H1 (cell line): ENCODE measurements around the gene PAK5. TPM values are rescaled to one million over a fixed set of nuclear protein-coding genes. Genes with fewer than 3 reads are reported as not detected.

ENCODE experiments used
- CTCF ChIA-PET: fragments of 300-600 bp; sonication (Branson Sonifier 250); formaldehyde crosslinking; loops from one replicate; lab custom pipeline; 2021; ENCODE audit not compliant: partially characterized antibody; lab: Charles Lee
- POLR2A ChIA-PET: fragments of 300-600 bp; sonication (Branson Sonifier 250); formaldehyde crosslinking; loops from one replicate; lab custom pipeline; 2021; ENCODE audit warnings: inconsistent platforms; ENCODE audit not compliant: partially characterized antibody; lab: Charles Lee
- DNase-seq, 2 experiments: peaks; one replicate each; pipeline versions ENCODE4 v3.0.0 to v3.0.0-alpha.2; 2010 to 2022; ENCODE audit warnings: low spot score in 2 of 2, low read depth in 1 of 2, mixed read lengths in 1 of 2
- FAIRE-seq: peaks from 2 replicates; lab custom pipeline; 2011; peaks lifted over from hg19 to GRCh38; lab: Jason Lieb, UNC
- H2AFZ ChIP-seq: 2 replicates; pipeline ENCODE4 v1.8.1; 2012; ENCODE audit warnings: low read length, inconsistent platforms
- H2AK5ac ChIP-seq: 2 replicates; pipeline ENCODE4 v1.6.1; 2013; ENCODE audit warnings: low read depth, low read length
- H2BK120ac ChIP-seq: replicated peaks from 2 replicates; pipeline ENCODE3; 2013; ENCODE audit warnings: low read depth, low read length, inconsistent platforms
- H2BK12ac ChIP-seq: 2 replicates; pipeline ENCODE4 v1.6.1; 2013; ENCODE audit warnings: low read depth, low read length
- H2BK15ac ChIP-seq: 2 replicates; pipeline ENCODE4 v1.6.1; 2013; ENCODE audit warnings: low read length
- H2BK20ac ChIP-seq: 2 replicates; pipeline ENCODE4 v1.6.1; 2013; ENCODE audit warnings: low read length
- H2BK5ac ChIP-seq: 2 replicates; pipeline ENCODE4 v1.6.1; 2013; ENCODE audit warnings: low read depth, low read length
- H3K14ac ChIP-seq: 2 replicates; pipeline ENCODE4 v1.6.1; 2013; ENCODE audit warnings: inconsistent platforms; ENCODE audit not compliant: insufficient read length
- H3K18ac ChIP-seq: 2 replicates; pipeline ENCODE4 v1.6.1; 2013; ENCODE audit warnings: low read length; ENCODE audit errors: extremely low read depth
- H3K23ac ChIP-seq: 2 replicates; pipeline ENCODE4 v1.6.1; 2013; ENCODE audit warnings: inconsistent platforms; ENCODE audit not compliant: insufficient read length
- H3K23me2 ChIP-seq: 2 replicates; pipeline ENCODE4 v1.6.1; 2013; ENCODE audit warnings: low read depth, low read length
- H3K27ac ChIP-seq: 2 replicates; pipeline ENCODE4 v1.6.1; 2011; ENCODE audit warnings: low read depth, low read length, inconsistent platforms
- H3K27me3 ChIP-seq, 4 experiments: replicated peaks in 1 of 4; 1 replicate in 1 of 4; 2 replicates in 3 of 4; pipeline versions ENCODE4 v1.6.1 to v1.8.1; 2011 to 2013; ENCODE audit warnings: low read length in 3 of 4, mild to moderate bottlenecking in 3 of 4, inconsistent platforms in 2 of 4, mixed read lengths in 2 of 4, moderate library complexity in 1 of 4; ENCODE audit not compliant: control insufficient read depth in 3 of 4, insufficient read depth in 3 of 4; ENCODE audit errors: extremely low read depth in 1 of 4
- H3K36me3 ChIP-seq, 4 experiments: 2 replicates each; pipeline versions ENCODE4 v1.6.1 to v1.8.1; 2011 to 2013; ENCODE audit warnings: mild to moderate bottlenecking in 4 of 4, low read length in 3 of 4, moderate library complexity in 2 of 4, control low read depth in 1 of 4, inconsistent platforms in 1 of 4; ENCODE audit not compliant: insufficient read depth in 4 of 4, control insufficient read depth in 2 of 4
- H3K4ac ChIP-seq: replicated peaks from 2 replicates; pipeline ENCODE3; 2013; ENCODE audit warnings: low read length, low read depth, mixed read lengths, inconsistent platforms; ENCODE audit not compliant: insufficient read length
- H3K4me1 ChIP-seq, 4 experiments: replicated peaks in 1 of 4; 1 replicate in 1 of 4; 2 replicates in 3 of 4; pipeline versions ENCODE4 v1.6.1 to v1.8.1; 2011 to 2013; ENCODE audit warnings: low read length in 3 of 4, inconsistent platforms in 2 of 4, mixed read lengths in 1 of 4; ENCODE audit not compliant: insufficient read depth in 4 of 4, control insufficient read depth in 3 of 4
- H3K4me2 ChIP-seq, 2 experiments: 2 replicates each; pipeline versions ENCODE4 v1.6.1 to v1.8.1; 2011 to 2013; ENCODE audit warnings: low read depth in 2 of 2, low read length in 2 of 2, control low read depth in 1 of 2, inconsistent platforms in 1 of 2, mild to moderate bottlenecking in 1 of 2; ENCODE audit not compliant: insufficient read depth in 1 of 2
- H3K4me3 ChIP-seq, 4 experiments: fragments of 200-600, 300-600 bp in 1 of 4; sonication (generic), shearing (Covaris generic), sonication (Bioruptor Twin) in 1 of 4; 2 replicates each; pipeline versions ENCODE4 v1.5.1 to v1.8.1; 2011 to 2016; ENCODE audit warnings: low read length in 4 of 4, low read depth in 3 of 4, control low read depth in 2 of 4, inconsistent platforms in 2 of 4, mild to moderate bottlenecking in 2 of 4, mixed read lengths in 1 of 4, moderate library complexity in 1 of 4; ENCODE audit not compliant: insufficient read depth in 2 of 4; ENCODE audit errors: extremely low read depth in 1 of 4
- H3K56ac ChIP-seq: replicated peaks from 2 replicates; pipeline ENCODE3; 2013; ENCODE audit warnings: low read depth, mild to moderate bottlenecking, mixed read lengths, low read length, inconsistent platforms; ENCODE audit not compliant: insufficient read length
- H3K79me1 ChIP-seq: 2 replicates; pipeline ENCODE4 v1.6.1; 2013; ENCODE audit warnings: low read depth, low read length, control low read depth
- H3K79me2 ChIP-seq, 2 experiments: 2 replicates each; pipeline versions ENCODE4 v1.6.1 to v1.8.1; 2012 to 2013; ENCODE audit warnings: low read length in 2 of 2, mild to moderate bottlenecking in 2 of 2, inconsistent platforms in 1 of 2; ENCODE audit not compliant: insufficient read depth in 2 of 2, control insufficient read depth in 1 of 2
- H3K9ac ChIP-seq, 4 experiments: replicated peaks in 1 of 4; 1 replicate in 1 of 4; 2 replicates in 3 of 4; pipeline versions ENCODE4 v1.6.1 to v1.8.1; 2011 to 2013; ENCODE audit warnings: low read depth in 3 of 4, low read length in 3 of 4, control low read depth in 2 of 4, mild to moderate bottlenecking in 2 of 4, moderate library complexity in 2 of 4, inconsistent platforms in 1 of 4; ENCODE audit errors: extremely low read depth in 1 of 4
- H3K9me3 ChIP-seq, 2 experiments: 2 replicates each; pipeline versions ENCODE4 v1.6.1 to v1.8.1; 2012 to 2013; ENCODE audit warnings: mild to moderate bottlenecking in 2 of 2, moderate library complexity in 2 of 2, control low read depth in 1 of 2, inconsistent platforms in 1 of 2, low read depth in 1 of 2, low read length in 1 of 2, mixed read lengths in 1 of 2; ENCODE audit not compliant: insufficient read depth in 2 of 2
- H4K20me1 ChIP-seq, 2 experiments: replicated peaks in 1 of 2; 2 replicates each; pipeline versions ENCODE3 to v1.8.1; 2011 to 2013; ENCODE audit warnings: inconsistent platforms in 2 of 2, low read length in 2 of 2, mild to moderate bottlenecking in 1 of 2; ENCODE audit not compliant: insufficient read depth in 2 of 2, control insufficient read depth in 1 of 2
- H4K5ac ChIP-seq: 2 replicates; pipeline ENCODE4 v1.6.1; 2013; ENCODE audit warnings: low read length, low read depth, mixed read lengths, inconsistent platforms; ENCODE audit not compliant: insufficient read length
- H4K8ac ChIP-seq: 2 replicates; pipeline ENCODE4 v1.8.0; 2013; ENCODE audit warnings: mild to moderate bottlenecking, moderate library complexity, low read length, inconsistent platforms; ENCODE audit not compliant: insufficient read depth; ENCODE audit errors: extremely low read depth
- H4K91ac ChIP-seq: replicated peaks from 2 replicates; pipeline ENCODE3; 2013; ENCODE audit warnings: low read length, mixed read lengths, inconsistent platforms; ENCODE audit not compliant: insufficient read length
- BCL11A ChIP-seq, 2 experiments: IDR thresholded peaks; one replicate each; pipeline ENCODE4 v1.6.1; 2011; ENCODE audit warnings: low read depth in 2 of 2, low read length in 2 of 2, mild to moderate bottlenecking in 2 of 2
- NANOG ChIP-seq: IDR thresholded peaks from 2 replicates; pipeline ENCODE4 v1.6.1; 2011; ENCODE audit warnings: low read length, low read depth, mild to moderate bottlenecking, inconsistent platforms; ENCODE audit not compliant: insufficient read depth, poor library complexity, severe bottlenecking
- POLR2AphosphoS5 ChIP-seq: IDR thresholded peaks from 2 replicates; pipeline ENCODE4 v1.6.1; 2011; ENCODE audit warnings: low read depth, low read length
- RBBP5 ChIP-seq: IDR thresholded peaks from 2 replicates; pipeline ENCODE4 v1.7.1; 2012; ENCODE audit warnings: low read depth, mild to moderate bottlenecking, inconsistent platforms, low read length, moderate library complexity, borderline replicate concordance
- SP2 ChIP-seq: IDR thresholded peaks from 2 replicates; pipeline ENCODE4 v1.6.1; 2012; ENCODE audit warnings: mild to moderate bottlenecking, low read length, inconsistent platforms
- TCF12 ChIP-seq: IDR thresholded peaks from 2 replicates; pipeline ENCODE4 v1.6.1; 2011; ENCODE audit warnings: low read depth, mild to moderate bottlenecking, low read length
- TEAD4 ChIP-seq: IDR thresholded peaks from 2 replicates; pipeline ENCODE4 v1.6.1; 2012; ENCODE audit warnings: low read depth, low read length, inconsistent platforms, mixed read lengths
- WGBS, 2 experiments: shearing (Covaris generic) in 1 of 2; methylation state at CpG; one replicate each; pipeline versions ENCODE4 v1.1.6 to v1.1.7; 2013 to 2015; ENCODE audit warnings: low lambda C conversion rate in 2 of 2, mixed read lengths in 2 of 2, inconsistent platforms in 1 of 2, low coverage in 1 of 2, missing lambda C conversion rate in 1 of 2; ENCODE audit not compliant: insufficient replicate concordance in 2 of 2, insufficient coverage in 1 of 2, insufficient read length in 1 of 2; ENCODE audit errors: extremely low coverage in 1 of 2, missing lambda C conversion rate in 1 of 2; 5-methylcytosine and 5-hydroxymethylcytosine counted together
- polyA plus RNA-seq, 7 experiments: library from polyadenylated mRNA; depleted of rRNA in 3 of 7; stranded (reverse) in 5 of 7; unstranded in 2 of 7; fragments of >200 nt in 5 of 7; fragments of 200-250 nt in 2 of 7; gene quantifications; 1 replicate in 5 of 7; 2 replicates in 1 of 7; 4 replicates in 1 of 7; pipeline versions ENCODE4 v1.2.1 to v1.2.3, GENCODE V29; 2011 to 2013; ENCODE audit warnings: missing spikeins in 2 of 7, mixed read lengths in 2 of 7
- total RNA-seq: library from RNA; stranded (reverse); fragmentation: NEBNext Ultra II Directional; extraction: Animal tissue kit (Norgen Biotek cat#: 25700); gene quantifications from 2 replicates; pipeline ENCODE4 v1.2.1, GENCODE V29; 2021
- TF ChIP-seq, protein P1 (sequence below): IDR thresholded peaks from 2 replicates; pipeline ENCODE4 v1.6.1; 2012; ENCODE audit warnings: low read length, inconsistent platforms

PAK5 gene
- total and polyA plus RNA-seq, 2 of the 8 experiments (the other 6 are each of a cell fraction or from before 2014, with no cell fraction given), result 0.54 to 0.80 TPM

DNA sequence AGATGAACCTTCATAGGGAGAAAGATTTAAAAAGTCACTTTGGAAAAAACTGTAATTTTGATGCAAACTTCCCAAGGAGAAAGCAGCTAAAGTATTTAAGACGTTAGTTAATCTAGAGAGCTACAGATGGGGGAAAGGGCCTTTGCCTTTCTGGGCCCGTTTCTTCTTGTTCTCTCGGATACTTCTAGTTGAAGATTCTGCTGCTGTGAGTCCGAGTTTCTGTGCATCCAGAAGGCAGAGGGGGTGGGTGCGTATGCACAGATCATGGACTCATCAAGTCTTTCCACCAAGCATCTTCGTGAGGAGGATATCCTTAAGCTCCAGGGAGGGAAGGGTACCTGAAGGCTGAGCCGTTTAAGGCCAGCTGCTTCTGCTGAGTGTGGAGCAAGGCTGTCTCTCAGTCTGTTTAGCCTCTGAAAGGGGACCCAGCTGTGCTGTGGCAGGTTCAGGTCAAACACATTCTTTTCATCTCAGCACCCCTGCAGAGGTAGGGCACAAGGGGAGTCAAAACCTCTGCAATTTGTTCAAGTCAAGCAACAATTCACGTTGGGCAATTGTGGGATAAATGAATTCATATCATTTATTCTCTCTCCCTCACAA, 320.2 kb downstream of the PAK5 start:
- no peak overlapping the region for H3K23ac ChIP-seq
- H2AFZ ChIP-seq, result no peak overlapping the region
- H3K79me2 ChIP-seq, result no peaks in the 10 kb centered on the region
- H2BK12ac ChIP-seq, result no peak overlapping the region
- FAIRE-seq, result peak; percentile 97
- 2% methylated on average over 8 of the region's 8 CpGs; no CpG with 5 or more reads in 1 of the 2 experiments for WGBS, 2 experiments
- H3K27me3 ChIP-seq, result peaks cover 40 to 73% (median 63%) of the 10 kb centered on the region in 4 experiments
- peaks cover 14% of the 10 kb centered on the region; the same call in 1 of the 2 replicates for H3K23me2 ChIP-seq
- peak in 1 of 2 experiments; percentile 61 for DNase-seq
- H2AK5ac ChIP-seq, result no peak overlapping the region
- H3K4ac ChIP-seq, result no peak overlapping the region
- H3K18ac ChIP-seq, result no peak overlapping the region
- H3K4me1 ChIP-seq, result peaks cover 4 to 40% (median 20%) of the 10 kb centered on the region in 4 experiments; a peak in 6 of 7 replicates
- H3K9ac ChIP-seq, result no peak overlapping the region
- no peak overlapping the region for H3K56ac ChIP-seq
- H3K79me1 ChIP-seq, result no peaks in the 10 kb centered on the region
- H4K91ac ChIP-seq, result no peak overlapping the region
- no peak overlapping the region for H2BK15ac ChIP-seq
- no peak overlapping the region for H3K27ac ChIP-seq
- no peak overlapping the region for H2BK120ac ChIP-seq
- no peak overlapping the region for H2BK5ac ChIP-seq
- no peak overlapping the region for H3K14ac ChIP-seq
- H3K4me2 ChIP-seq, result peak overlapping the region; percentile 16 to 48
- no peaks in the 10 kb centered on the region for H3K9me3 ChIP-seq
- H3K4me3 ChIP-seq, result peak overlapping the region in 1 of 4 experiments; percentile 37; a peak in 1 of 8 replicates
- H2BK20ac ChIP-seq, result no peak overlapping the region
- H4K8ac ChIP-seq, result no peak overlapping the region
- H4K5ac ChIP-seq, result no peak overlapping the region
- POLR2A ChIA-PET, result interaction anchor here (0.7 to 1.1 kb wide), 3 partner anchors 10 to 55 kb away, joined by 3 to 4 read pairs (median 3); no protein-coding TSS in a partner anchor
- no peaks in the 10 kb centered on the region for H3K36me3 ChIP-seq
- CTCF ChIA-PET, result interaction anchor here (0.6 to 10.5 kb wide), 12 partner anchors 14 to 766 kb away, joined by 3 to 79 read pairs (median 4); no protein-coding TSS in a partner anchor
- H4K20me1 ChIP-seq, result no peaks in the 10 kb centered on the region
- TF ChIP-seq, protein P1, sequence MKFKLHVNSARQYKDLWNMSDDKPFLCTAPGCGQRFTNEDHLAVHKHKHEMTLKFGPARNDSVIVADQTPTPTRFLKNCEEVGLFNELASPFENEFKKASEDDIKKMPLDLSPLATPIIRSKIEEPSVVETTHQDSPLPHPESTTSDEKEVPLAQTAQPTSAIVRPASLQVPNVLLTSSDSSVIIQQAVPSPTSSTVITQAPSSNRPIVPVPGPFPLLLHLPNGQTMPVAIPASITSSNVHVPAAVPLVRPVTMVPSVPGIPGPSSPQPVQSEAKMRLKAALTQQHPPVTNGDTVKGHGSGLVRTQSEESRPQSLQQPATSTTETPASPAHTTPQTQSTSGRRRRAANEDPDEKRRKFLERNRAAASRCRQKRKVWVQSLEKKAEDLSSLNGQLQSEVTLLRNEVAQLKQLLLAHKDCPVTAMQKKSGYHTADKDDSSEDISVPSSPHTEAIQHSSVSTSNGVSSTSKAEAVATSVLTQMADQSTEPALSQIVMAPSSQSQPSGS, result no peak
- TF ChIP-seq RBBP5, result no peak
- no peak for TF ChIP-seq BCL11A (IDR thresholded peaks at IDR 0.05; ENCODE audit: low read depth in 2 of 2, low read length in 2 of 2)
- peak; percentile 90 for TF ChIP-seq TCF12
- no peak for TF ChIP-seq SP2
- peak; percentile 75 for TF ChIP-seq NANOG
- peak; percentile 54; the same call in 1 of the 2 replicates for TF ChIP-seq TEAD4
- TF ChIP-seq POLR2AphosphoS5, result no peak; the same call in 1 of the 2 replicates
